Ramos (cell line): Measurements from ENCODE around the gene APOL6.

Source experiments
- in situ Hi-C: fragments of 300-500 bp; cut with MboI; formaldehyde crosslinking; loops from one replicate; pipeline ENCODE4 v1.14.3; 2022; ENCODE audit warnings: low sequenced_read_pairs; ENCODE audit not compliant: unreplicated experiment

Gene APOL6, protein sequence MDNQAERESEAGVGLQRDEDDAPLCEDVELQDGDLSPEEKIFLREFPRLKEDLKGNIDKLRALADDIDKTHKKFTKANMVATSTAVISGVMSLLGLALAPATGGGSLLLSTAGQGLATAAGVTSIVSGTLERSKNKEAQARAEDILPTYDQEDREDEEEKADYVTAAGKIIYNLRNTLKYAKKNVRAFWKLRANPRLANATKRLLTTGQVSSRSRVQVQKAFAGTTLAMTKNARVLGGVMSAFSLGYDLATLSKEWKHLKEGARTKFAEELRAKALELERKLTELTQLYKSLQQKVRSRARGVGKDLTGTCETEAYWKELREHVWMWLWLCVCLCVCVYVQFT

DNA sequence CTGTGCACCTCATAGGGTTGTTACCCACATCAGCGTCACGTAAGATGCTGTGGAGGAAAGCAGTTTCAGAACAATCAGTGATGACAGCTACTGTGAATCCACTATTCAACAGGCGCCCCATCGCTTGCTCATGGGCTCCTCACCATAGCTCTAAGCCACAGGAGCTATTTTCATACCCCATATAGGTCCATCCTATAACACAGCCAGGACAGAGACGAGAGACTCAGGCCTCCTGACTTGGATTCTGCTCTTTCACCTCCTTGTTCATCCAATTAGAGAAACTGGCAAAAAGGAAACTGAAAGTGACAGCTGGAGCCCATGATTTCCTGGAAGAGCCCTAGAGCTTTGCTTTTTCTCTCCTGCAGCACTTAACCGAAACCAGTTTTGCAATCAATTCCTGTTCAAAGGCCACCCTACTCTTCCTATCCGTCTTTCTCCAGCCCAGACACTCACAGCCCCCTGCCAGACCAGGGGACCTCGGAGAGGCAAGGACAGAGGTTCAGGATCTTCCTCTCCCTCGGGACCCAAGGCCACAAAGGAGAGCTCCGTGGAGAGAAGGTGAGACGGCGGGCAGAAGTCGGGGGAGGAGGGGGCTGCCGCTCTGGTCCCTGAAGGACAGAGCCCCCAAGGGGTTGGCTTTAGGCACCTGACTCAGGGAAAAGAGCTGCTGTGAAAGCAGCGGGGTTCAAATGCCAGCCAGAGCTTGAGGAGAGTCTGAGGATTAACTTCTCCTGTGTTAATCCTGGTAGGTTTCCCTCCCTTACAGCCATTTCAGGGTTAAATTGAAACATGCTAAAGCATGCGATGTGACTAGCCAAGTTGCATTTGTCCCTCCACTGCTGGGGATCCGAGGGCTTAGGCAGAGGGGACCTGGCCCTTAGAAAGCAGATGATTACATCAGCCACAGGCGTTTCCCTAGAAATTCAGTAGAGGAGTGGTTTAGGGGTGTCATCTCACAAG, at the start of gene APOL6:
TSS of gene APOL6 (plus strand) at position 381 of the 960 bp plus-strand sequence. CDS start 7,980 bp downstream, outside the sequence.
- in situ Hi-C loops, result no loop called here

DNA sequence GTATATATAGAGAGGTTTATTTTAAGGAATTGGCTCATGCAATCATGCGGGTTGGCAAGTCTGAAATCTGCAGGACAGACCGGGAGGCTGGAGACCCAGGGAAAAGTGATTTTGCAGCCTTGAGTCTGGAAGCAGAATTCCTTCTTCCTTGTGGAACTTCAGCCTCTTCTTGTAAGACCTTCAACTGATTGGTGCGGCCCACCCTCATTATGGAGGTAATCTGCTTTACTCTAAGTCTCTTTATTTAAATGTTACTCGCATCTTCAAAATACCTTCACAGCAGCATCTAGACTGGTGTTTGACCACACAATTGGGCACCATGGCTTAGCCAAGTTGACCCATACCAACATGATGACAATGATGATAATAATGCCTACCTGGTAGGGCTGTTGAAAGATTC, 48.9 kb upstream of the APOL6 start:
- in situ Hi-C loops, result no loop called here

DNA sequence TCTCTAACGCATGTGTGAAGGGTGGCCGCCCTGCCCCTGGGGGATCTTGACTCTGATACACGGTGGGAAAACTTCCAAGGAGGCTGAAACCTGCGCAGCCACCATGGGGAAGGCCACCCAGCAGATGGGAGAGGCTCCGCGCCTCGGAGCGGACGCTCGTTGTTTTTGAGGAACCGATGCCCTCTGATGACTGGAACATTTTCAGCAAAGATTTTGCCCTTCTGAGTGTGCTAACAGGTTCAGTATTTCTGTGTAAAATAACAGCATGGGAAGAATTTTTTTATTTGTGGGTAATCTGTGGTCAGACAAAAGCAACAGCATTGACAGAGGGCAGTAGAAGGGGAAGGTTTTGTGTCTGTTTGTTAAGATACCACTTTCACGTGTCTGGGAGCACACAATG, 47.8 kb upstream of the APOL6 start:
- in situ Hi-C loops, result no loop called here

DNA sequence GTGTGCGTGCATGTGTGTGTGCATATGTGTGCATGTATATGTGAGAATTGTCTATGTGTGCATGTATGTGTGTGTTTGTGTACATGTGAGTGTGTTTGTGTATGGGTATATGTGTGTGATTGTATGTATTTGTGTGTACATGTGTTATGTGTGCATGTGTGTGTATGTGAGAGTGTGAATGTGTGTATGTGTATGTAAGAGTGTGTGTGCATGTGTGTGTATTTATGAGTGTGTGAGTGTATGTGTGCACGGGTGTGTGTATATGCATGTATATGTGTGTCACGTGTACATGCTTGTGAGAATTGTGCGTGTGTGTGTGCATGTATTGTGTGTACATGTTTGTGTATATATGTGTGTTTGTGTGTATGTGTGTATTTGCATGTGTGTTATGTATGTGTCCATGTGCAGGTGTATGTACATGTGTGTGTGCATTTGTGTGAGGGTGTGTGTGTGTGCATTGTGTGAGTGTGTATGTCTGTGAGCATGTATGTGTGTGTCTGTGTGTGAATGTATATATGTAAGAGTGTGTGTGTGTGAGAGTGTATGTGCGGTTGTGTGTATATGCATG, 47.1 kb upstream of the APOL6 start:
- in situ Hi-C loops, result no loop called here

DNA sequence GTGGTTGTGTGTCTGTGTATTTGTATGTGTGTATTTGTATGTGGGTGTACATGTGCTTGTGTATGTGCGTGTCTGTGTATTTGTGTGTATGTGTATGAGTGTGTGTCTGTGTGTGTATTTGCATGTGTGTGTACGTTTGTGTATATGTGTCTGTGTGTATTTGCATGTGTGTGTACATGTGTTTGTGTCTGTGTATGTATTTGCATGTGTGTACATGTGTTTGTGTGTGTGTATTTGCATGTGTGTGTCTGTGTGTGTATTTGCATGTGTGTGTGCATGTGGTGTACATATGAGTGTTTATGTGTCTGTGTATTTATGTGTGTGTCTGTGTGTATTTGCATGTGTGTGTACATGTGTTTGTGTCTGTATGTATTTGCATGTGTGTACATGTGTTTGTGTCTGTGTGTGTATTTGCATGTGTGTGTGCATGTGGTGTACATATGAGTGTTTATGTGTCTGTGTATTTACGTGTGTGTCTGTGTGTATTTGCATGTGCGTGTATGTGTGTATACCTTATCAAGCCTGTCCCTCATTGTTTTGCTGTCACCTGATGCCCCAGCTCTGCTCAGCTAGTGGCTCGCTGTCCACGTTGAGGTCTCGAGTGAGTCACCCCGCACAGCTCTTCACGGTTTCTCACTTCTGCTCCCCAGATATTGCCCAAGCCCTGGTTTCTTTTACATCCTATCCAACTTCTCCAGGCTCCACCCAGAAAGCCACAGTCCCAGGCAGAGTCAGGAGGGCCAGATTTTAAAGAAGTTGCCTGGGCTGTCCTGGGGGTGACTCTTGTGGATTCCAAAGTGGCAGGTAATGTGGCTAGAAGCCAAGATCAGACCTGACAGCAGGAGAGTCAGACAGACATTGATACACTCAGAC, 46.3 kb upstream of the APOL6 start:
- in situ Hi-C loops, result no loop called here

DNA sequence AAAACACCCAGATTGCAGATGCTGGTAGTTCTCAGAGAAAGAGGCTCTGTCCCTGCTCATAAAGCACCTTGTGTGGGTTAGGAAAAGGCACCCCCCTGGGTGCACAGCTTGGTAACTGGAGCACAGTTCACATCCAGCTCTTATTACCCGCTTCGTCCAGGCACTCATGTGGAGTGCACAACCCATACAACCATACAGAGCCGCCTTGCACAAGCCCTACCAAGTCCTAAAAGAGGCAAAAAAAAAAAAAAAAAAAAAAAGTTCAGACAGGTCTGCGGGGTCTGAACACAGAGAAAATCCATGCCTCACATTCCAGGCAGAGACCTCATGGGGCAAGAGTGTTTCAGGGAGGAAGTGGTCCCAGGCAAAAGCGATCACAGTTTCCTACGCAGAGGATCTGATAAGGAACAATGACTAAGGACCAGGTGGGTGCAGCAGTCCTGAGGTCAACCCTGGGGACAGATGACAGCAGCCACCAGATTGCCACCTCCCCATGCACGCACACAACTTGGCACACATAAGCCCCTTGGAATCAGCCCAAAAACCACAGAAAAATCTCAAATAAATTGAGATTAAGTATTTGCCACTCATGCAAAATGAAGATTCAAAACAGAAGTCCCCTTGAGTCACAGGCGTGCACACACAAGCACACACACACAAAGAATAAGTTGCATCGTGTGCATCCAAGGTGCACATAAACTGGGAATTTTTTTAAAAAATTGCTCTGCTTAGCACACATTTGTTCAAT, 43.5 kb upstream of the APOL6 start:
- in situ Hi-C loops, result no loop called here

DNA sequence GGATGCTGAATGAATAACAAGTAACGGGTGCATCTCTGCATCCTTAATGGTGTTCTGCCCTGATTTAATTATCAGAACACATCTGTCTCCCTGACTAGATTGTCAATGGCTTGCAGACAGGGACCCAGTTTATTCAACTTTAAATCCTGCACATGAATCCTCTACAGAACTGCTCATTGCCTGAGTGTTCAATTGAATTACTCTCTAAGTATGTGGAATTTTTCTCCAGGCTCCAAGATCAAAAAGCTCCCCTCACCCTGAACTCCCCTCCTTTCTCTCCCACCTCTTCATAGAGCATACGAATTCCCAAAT, 42.9 kb upstream of the APOL6 start:
- in situ Hi-C loops, result no loop called here

DNA sequence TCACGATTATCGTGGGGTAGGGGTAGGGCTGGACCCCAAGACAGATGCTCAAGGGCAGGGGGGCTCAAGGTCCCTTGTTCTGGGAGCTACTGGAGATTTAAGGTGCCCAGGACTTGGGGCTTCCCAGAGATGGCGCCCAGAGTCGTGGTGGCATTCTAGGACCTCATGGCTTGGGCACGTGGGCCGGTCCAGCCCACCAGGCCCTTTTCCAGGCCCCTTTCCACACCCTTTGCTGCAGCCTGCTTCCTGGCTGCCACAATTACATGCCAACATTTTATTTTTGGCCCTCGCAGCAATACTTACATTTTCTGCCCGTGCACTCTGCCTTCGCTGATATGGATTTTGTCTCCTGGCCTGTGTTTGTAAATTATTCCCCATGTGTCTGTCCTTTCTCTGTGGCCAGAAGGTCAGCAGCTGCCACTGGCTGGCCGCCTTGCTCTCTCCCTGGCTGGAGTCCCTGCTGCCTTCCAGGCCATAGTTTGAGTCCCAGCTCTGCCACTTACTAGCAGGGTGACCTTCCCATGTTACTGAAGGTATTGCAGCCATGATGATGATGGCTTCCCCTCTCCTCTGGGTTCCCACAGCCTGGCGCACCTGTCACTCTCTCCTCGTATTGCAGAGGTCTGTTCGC, 42.3 kb upstream of the APOL6 start:
- in situ Hi-C loops, result no loop called here

DNA sequence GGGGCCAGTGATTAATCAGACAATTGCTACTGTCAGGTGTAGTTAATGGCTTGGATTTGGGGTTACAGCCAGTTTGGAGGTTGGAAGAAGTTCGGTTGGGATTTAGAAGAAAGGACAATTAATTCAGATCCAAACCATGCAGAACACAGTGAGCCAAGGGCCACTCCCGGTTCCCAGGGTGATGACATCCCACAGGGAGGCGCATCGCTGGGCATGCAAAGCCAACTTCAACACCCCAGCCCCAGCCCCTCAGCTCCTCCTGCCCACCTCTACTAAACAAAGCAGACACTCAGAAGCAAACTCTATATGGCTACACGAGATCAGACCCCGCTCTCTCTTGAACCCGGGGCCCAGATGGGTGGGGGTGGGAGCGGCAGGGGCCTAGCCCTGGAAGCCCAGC, 41.3 kb upstream of the APOL6 start:
- in situ Hi-C loops, result no loop called here

DNA sequence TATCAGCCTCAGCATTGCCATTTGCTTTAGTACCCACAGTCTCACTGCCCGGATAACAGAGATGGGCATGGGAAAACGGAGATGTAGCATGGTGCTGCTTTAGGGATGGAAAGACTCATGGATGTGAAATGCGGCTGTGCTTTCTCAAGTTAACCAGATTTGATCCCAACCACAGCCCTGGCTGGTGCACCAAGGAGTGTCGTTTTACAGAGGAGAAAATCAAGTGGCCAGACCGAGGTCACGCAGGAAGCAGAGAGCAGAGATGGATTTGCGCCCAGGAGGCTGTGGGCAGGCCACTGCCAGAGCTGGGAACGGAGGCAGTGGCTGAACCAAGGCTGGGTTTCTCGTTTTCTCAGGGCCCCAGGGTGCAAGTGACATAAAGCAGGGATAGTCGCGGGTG, 40.2 kb upstream of the APOL6 start:
- in situ Hi-C loops, result no loop called here

DNA sequence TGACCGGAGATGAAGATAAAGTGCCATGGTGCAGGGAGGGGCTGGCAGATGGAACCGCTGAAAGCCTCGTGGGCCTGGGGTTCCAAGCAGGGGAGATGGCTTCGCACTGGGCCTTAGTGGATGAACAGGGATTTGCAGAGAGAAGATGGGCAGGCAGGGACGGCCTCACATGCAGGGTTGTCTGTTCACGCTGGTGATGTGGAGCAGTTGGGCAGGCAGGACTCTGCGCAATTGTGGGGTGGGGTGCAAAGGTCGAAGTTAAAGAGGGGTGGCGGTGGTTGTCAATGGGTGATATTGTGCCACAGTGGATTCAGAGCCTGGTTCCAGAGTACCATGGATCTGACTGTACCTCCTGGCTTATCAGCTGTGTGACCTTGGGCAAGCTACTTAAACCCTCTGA, 39.0 kb upstream of the APOL6 start:
- in situ Hi-C loops, result no loop called here

DNA sequence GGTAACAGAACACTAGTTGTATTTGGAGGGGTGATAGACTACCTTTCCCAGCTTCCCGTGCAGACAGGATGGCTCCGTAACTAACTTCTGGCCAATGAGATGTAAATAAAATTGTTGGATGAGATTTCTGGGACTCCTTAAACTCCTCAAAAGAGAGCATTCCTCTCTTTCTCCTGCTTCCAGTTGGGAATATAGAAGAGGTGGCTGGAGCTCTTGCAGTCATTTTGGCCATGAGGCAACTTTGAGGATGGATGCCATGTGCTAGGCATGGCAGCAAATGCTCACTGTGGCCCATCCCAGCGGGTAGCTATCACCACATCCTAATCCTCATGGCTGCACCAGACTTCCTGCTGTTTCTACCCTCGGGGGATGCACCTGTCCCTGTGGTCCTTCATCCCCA, 38.5 kb upstream of the APOL6 start:
- in situ Hi-C loops, result no loop called here

DNA sequence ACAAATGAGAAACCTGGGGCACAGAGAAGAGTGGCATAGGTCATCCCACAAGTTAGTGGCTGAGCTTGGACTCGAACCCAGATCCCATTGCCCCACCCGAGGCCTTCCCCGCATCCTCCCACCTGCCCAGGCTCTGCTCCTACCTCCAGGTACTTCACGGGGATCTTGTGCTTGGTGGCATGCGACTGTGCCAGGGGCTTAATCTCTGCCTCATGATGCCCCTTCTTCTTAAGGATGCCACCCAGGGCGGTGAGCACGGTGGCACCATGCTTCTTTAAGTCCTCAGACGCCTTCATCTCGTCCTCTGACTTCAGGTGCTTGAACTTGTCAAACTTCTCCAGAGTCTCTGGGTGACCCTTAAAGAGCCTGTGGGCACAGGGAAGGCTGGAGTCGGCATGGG, 37.5 kb upstream of the APOL6 start:
- in situ Hi-C loops, result no loop called here

DNA sequence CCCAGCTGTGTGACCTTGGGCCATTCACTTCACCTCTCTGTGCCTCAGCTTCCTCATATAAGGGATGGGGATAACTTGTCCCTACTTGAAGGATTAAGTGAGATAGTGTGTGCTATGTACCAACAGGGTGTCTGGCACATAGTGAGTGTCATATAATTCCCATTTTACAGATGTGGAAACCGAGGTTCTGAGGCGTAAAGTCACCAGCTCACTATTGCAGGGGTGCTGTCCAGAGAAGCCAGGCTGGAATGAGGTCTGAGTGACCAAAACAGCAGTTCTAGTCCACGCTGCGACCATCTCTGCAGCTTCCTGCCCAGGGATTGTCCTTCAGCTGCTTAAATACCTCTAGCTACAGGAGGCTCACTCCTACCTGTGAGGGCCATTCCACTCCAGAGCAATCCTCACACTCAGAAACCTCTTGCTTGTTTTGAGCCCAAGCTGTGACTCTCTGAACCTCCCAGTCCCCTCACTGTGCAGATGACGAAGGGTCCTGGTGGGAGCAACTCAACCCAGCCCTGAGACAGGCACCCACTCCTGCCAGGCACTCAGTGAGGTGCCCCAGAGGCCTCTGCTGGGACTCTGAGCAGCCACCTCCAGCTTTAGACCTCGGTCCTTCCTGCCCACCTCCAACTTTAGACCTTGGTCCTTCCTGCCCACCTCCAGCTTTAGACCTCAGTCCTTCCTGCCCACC, 36.9 kb upstream of the APOL6 start:
- in situ Hi-C loops, result no loop called here

DNA sequence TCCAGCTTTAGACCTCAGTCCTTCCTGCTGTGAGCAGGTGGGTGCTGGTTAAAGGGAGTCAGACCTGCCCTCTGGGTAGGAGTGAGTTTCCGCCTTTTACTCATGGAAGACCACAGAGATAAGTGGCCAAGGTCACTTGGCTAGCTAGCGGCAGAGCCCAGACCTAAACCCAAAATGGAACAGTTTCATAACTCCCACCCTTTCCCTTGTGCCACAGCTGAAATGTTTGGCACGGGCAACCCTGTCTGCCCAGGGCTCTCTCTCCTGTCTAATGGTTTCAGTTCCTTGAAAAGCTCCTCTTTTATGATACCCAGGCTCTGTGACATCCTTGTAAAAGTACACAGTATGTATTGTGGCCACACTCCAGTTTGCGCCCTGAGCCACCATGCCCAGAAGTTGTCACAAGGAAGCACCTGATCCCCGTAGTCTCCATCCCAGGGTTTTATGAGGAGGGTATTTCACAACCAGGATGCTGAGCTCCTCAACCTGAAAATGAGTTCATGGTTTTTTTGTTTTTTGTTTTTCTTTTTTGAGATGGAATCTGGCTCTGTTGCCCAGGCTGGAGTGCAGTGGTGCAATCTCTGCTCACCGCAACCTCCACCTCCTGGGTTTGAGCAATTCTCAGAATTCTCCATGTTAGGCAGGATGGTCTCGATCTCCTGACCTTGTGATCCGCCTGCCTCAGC, 36.2 kb upstream of the APOL6 start:
- in situ Hi-C loops, result no loop called here

DNA sequence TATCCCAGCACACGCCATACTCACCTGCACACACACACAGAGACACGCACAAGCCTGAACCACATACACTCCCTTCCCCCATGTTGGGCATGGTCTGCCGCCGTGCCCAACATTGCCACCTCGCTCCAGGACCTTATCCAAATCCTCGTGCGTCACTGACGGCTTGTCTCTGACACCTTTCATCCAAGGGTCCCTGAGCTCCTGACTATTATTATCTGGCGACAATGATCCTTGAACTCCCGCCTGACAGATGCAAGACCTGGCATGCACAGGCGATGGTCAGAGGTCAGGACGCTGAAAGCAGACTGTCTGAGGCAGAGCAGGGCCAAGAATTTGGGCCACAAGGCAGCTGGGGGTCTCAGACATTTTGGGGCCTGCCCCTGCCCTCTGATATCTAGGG, 35.3 kb upstream of the APOL6 start:
- in situ Hi-C loops, result no loop called here

DNA sequence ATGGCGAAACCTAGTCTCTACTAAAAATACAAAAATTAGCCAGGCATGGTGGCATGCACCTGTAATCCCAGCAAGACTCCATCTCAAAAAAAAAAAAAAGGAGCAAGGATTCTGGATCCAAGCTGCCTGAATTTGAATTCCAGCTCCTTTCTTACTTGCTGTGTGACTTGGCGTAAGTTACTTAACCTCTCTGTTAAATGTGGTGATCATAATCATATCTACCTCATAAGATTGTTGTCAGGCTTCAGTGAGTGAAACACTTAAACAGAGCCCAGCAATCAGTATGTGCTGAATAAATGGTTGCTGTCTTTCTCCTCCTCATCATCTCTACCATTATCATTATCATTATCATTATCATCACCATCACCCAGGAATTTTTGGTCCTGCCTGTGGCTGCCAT, 33.8 kb upstream of the APOL6 start:
- in situ Hi-C loops, result no loop called here

DNA sequence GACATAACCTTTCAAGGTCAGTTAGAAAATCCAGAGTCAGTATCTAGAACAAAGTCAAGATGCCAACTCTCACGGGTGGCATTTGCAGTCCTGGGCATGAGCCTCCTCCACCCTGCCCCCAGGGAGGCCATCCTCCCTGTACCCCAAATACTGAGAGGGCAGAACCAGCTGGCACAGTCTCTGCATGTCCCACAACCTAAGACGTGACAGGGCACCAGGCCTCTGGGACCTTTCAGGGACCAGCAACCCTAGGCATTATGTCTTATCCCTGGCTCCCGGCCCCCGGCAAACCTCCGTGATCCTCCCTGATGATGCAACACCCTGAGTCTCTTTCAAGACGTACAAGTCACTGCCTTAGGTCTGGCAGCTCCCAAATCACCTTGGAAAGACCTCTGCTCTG, 33.1 kb upstream of the APOL6 start:
- in situ Hi-C loops, result no loop called here
